Measurements from ENCODE around the gene STIM1.

STIM1 gene

DNA sequence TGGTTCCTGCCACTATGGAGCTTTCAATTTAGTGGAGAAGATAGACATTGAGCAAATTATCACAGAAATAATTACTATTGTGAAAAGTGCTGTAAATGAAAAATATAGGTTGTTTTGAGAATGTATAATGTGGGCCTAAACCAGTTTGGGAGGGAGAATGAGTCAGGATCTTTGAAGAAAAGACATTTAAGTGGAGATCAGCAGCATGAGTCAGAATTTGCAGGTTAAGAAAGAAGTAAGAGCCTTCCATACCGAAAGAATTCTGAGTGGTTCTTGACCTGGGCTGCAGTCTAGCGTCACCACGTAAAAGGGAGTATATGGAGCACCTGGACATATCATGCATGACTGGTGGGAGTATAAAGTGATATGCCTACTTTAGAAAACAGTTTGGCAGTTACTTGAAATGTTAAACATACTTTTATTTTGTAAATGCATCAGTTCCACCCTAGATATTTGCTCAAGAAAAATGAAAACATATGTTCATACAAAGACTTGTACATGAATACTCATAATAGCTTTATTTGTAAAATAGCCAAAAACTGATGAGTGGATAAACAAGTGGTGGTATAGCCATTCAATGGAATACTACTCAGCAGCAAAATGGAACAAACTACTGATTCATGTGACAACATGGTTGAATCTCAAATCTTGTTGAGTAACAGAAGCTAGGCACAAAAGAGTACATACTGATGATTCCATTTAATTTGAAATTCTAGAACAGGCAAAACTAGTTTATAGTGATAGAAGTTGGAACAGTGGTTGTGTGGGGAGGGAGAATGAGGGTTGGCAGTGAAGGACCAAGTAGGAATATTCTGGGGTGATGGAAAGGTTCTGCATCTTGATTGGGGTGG is 99.2 kb downstream of the STIM1 start:
- peak; percentile 24 for DNase-seq

DNA sequence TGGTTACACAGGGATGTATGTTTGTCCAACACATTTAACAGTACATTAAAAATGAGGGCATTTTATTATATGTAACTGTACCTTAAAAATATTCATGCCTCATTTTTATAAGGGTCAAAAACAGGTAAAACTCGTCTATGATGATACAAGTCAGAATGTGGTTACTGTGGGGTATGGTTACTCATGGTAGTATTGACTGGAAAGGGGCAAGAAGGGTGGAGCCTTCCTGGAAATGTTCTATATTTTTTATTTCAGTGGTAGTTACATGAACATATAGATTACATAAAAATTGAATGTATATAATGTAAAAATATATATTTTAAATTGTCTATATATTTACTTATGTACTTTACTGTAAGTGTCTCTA is 99.8 kb downstream of the STIM1 start:
- DNase-seq = no peak

- DNase-seq = no peak
Measured at GRCh38 chr11:3956038-3956437, 100.6 kb downstream of the STIM1 start.

DNA sequence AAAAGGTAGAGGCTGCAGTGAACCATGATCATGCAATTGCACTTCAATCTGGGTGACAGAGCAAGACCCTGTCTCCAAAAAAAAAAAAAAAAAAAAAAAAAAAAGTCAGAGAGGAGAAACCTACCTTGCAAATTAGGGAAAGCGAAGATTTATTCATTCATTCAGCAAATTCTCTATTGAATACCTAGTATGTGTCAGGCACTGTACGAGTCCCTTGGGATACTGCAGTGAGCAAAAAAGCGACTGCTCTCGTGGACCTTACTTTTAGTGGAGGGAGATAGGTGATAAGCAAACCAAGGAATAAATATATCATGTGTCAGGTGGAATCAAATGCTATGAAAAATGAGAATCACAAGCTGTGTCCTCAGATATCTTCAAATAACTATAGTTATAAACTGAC is 101.3 kb downstream of the STIM1 start:
- DNase-seq = no peak

DNA sequence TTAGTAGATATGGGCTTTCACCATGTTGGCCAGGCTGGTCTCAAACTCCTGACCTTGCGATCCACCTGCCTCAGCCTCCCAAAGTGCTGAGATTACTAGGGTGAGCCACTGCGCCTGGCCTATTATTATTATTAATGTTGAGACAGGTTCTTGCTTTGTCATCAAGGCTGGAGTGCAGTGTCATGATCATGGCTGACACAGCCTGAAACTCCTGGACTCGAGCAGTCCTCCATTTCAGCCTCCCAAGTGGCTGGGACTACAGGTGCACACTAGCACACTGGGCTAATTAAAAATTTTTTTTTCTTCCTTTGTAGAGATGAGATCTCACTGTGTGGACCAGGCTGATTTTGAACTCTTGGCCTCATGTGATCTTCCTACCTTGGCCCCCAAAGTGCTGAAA is 102.0 kb downstream of the STIM1 start:
- DNase-seq = no peak

- DNase-seq = peak; percentile 63
Measured at GRCh38 chr11:3958281-3958680, 102.8 kb downstream of the STIM1 start.

DNA sequence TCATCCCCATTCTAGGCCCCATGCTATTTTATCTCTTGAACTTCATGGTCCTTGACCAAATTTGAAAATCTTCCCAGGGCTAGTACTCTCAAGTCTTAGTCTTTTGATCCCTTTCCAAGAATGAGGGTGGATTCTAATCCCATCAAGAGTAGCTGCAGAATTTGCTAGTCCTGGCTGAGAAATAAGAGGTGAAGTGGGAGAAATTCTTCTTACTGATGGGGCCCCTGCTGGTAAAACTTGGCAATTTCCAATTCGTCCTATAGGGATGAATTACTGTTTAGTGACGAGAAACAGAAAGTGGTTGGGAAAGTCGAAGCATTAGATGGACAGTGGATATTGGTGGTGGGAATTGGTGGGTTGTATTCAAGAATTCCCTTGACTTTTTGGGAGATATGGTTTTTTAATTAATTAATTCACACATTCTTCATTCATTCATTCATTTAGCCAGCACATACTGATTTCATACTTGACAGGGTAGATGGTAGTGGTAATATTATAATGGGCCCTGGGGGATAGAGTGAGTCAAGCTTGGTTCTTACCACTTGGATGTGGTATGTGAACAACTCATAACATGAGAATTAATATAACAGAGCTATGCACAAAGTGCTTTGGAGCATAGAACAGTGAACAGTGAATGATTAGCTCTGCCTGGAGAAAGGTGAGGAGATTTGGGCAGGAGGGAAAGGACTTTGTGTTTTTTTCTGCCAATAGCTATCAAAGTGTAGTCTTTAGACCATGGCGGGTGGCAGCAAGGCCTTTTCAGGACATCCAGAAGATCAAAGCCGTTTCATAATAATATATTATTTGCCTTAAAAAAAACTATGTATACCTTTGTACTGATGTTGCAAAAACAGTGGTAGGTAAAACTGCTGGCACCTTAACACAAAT is 103.8 kb downstream of the STIM1 start:
- peak; percentile 91 for DNase-seq

- DNase-seq = peak; percentile 14
Measured at GRCh38 chr11:3959903-3960265, 104.4 kb downstream of the STIM1 start.

DNA sequence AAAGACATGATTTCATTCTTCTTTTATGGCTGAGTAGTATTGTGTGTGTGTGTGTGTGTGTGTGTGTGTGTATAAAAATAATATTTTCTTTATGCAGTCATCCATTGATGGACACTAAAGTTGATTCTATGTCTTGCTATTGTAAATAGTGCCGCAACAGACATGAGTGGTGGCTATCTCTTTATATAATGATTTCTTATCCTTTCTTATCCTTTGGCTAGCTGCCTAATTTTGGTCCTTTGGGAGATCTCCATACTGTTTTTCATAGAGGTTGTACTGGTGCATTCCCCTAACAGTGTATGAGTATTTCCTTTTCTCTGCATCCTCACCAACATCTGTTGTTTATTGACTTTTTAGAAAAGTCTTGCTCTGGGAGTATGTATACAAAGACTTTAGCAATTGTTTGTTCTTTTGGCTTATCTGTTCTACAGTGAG is 107.0 kb downstream of the STIM1 start:
- peak; percentile 31 for DNase-seq

DNA sequence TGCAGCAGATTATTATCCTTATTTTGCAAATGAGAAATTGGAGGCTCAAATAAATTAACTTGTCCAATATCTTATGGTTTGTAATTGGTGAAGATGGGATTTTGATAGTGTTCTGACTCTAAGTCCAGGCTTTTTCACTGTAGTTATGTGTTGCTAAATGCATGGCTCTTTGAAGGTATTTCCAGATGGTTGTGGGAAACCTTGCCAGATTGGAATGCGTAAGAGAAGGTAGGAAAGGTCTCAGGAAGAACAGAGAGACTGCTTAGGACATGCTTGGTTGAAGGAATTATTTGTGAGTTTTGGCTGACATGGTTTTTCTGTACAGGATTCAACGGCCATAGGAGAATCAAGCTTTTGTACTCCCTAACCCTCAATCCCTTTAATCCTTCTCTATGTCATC is 108.6 kb downstream of the STIM1 start:
- no peak for DNase-seq

- DNase-seq = no peak
Measured at GRCh38 chr11:3964935-3965604, 109.6 kb downstream of the STIM1 start.

- DNase-seq = no peak
Measured at GRCh38 chr11:3967695-3968094, 112.2 kb downstream of the STIM1 start.

GRCh38 chr11:3969200-3969599 is 113.7 kb downstream of the STIM1 start:
- no peak for DNase-seq

- DNase-seq = no peak
Measured at GRCh38 chr11:3969613-3970012, 114.1 kb downstream of the STIM1 start.

GRCh38 chr11:3970108-3970507 is 114.6 kb downstream of the STIM1 start:
- DNase-seq = no peak

GRCh38 chr11:3971756-3972404 is 116.4 kb downstream of the STIM1 start:
- DNase-seq = no peak

GRCh38 chr11:3972431-3972830 is 117.0 kb downstream of the STIM1 start:
- no peak for DNase-seq

DNA sequence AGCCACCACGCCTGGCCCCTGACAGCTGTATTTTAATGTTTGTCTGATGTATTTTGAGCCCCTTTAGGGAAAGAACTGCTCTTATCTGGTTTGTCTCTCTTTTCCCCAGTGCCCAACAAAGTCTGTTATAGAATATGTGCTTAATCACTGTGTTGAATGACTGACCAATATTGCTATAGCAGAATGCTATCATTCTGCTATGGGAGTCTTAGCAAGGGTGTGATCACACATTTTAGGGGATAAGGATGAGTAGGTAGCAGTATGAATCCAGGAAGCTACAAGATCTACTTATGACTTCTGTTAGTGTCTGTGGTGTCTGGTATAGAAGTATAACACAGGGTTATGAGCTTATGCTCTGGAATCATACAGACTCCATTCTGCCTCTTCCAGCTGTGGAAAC is 121.6 kb downstream of the STIM1 start:
- DNase-seq = no peak

DNA sequence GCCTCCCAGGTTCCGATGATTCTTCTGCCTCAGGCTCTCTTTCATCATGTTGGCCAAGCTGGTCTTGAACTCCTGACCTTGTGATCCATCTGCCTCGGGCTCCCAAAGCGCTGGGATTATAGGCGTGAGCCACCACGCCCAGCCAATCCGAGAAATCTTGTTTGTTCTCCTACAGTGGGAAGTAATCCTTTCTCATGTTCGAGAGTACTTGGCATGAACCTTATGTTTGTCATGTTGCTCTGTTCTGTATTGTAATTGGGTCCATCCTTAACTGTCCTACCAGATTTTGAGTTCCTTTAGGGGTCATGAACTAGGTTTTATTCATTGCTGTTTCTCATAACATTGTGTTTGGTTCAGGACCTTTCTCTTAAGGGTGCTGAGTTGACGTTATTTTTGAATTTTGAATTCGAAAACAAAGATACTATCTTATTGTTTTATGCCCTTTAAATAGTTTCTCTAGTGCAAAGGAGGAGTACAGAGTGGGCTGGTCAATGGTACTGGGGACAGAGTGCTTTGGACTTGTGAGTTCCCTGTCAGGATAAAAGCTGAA is 125.7 kb downstream of the STIM1 start:
- DNase-seq = no peak

- DNase-seq = no peak
Measured at GRCh38 chr11:3982431-3982830, 127.0 kb downstream of the STIM1 start.

- DNase-seq = no peak
Measured at GRCh38 chr11:3983101-3983500, 127.6 kb downstream of the STIM1 start.

GRCh38 chr11:3984896-3985295 is 129.4 kb downstream of the STIM1 start:
- DNase-seq = peak; percentile 35
